Measurements from ENCODE around the gene ZNF532.
"Not testable (repeated sequence)": the region's sequence is repeated elsewhere in the genome, so short reads cannot be mapped to it uniquely, and the experiment has no call there.

ZNF532 gene

DNA sequence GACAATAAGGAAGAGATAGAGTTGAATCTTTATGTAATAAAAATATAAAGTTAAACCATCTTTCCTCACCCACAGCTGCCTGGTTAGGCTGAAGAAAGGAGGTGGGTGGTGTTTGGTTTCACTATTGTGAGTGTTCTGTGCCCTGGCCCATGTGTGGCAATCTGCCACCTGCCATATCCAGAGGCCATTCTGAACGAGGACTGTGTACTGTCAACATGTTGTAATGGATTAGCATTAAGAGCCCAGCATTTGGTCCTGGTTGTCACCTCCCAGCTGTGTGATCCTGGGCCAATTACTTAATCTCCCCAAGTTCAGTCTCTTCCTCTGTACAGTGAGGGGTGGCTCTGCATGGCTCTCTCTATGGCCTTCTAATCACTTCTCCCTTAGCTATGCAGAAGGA lies 156.8 kb downstream of the ZNF532 start:
- Histone ChIP-seq H3K36me3 (ENCODE audit: insufficient read depth, low read length) (peaks cover 5% of the 10 kb centered on the region; the same call in 1 of the 2 replicates), H3K79me2 (ENCODE audit: control insufficient read depth, insufficient read depth, low read length, unreplicated experiment) (no peaks in the 10 kb centered on the region), H3K27me3 (ENCODE audit: insufficient read depth, low read length) (no peaks in the 10 kb centered on the region), H3K4me3 (ENCODE audit: low read depth, low read length) (no peak overlapping the region), H2AFZ (ENCODE audit: low read length, unreplicated experiment) (no peak overlapping the region), H3K27ac (ENCODE audit: low read depth, low read length) (no peak overlapping the region), H3K4me1 (ENCODE audit: control insufficient read depth, insufficient read depth, low read length, unreplicated experiment) (peaks cover 9% of the 10 kb centered on the region)

DNA sequence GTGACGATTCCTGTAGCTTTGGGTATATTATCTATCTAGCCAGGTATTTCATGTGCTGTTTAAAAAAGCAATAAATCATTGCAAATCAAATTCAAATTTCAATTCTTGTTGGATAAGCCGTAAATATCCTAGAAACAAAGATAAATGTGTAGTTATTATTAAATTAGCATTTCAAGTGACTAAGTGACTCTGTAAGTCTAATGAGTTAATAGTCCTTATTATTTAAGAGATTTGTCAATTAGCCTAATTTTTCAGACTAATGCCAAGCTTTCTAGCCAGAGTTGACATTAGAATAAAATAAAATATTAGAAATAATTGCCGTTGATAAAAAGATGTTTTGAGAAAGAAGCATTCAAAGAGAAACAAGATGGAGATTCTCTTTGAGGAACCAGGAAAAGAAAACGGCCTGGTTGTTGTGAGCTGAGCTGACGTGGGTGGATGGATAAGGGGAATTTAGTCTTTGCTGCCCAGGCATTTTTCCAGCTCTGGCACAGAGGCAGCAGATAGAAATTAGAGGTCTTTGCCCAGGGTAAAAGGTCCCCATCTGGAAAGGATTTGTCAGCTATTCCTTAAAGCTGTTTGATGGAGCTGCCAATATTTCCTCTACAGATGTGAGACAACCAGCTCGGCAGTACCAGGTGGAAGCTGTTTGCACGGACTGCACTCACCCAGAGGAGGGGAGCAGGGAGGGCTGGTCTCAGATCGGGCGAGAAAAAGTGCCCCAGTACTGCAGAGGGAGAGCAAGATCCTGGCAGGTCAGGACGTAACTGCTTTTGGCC lies 157.7 kb downstream of the ZNF532 start:
- Histone ChIP-seq H2AFZ (ENCODE audit: low read length, unreplicated experiment) (peak overlapping the region; percentile 75), H3K4me3 (ENCODE audit: low read depth, low read length) (0 out of 2 replicates have a peak overlapping the region, but pooled peaks have one; percentile 19), H3K27ac (ENCODE audit: low read depth, low read length) (no peak overlapping the region), H3K36me3 (ENCODE audit: insufficient read depth, low read length) (peaks cover 5% of the 10 kb centered on the region; the same call in 1 of the 2 replicates), H3K79me2 (ENCODE audit: control insufficient read depth, insufficient read depth, low read length, unreplicated experiment) (no peaks in the 10 kb centered on the region), H3K27me3 (ENCODE audit: insufficient read depth, low read length) (no peaks in the 10 kb centered on the region), H3K4me1 (ENCODE audit: control insufficient read depth, insufficient read depth, low read length, unreplicated experiment) (peaks cover 9% of the 10 kb centered on the region)

DNA sequence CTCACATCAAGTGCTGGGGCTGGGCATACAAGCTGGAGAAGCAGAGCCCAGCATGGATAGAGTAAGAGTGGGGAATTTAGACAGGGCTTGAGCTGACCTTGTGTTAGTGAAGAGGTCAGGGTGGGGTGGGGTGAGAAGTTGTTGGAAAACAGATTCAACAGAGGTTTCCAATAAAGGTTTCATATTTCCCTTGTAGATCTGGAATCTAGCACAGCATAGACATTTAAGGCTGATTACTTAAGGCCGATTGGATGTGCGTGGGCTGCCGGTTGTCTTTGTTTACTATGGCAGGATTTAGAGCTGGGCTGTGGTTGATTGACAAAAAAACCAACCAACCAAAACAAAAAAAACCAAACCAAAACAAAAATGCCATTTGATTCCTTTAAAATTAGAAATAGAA lies 160.2 kb downstream of the ZNF532 start:
- Histone ChIP-seq H3K27me3 (ENCODE audit: insufficient read depth, low read length) (no peaks in the 10 kb centered on the region), H3K4me1 (ENCODE audit: control insufficient read depth, insufficient read depth, low read length, unreplicated experiment) (peaks cover 9% of the 10 kb centered on the region), H3K27ac (ENCODE audit: low read depth, low read length) (no peak overlapping the region), H3K36me3 (ENCODE audit: insufficient read depth, low read length) (no peaks in the 10 kb centered on the region), H3K4me3 (ENCODE audit: low read depth, low read length) (no peak overlapping the region), H2AFZ (ENCODE audit: low read length, unreplicated experiment) (peak overlapping the region; percentile 11), H3K79me2 (ENCODE audit: control insufficient read depth, insufficient read depth, low read length, unreplicated experiment) (no peaks in the 10 kb centered on the region)

DNA sequence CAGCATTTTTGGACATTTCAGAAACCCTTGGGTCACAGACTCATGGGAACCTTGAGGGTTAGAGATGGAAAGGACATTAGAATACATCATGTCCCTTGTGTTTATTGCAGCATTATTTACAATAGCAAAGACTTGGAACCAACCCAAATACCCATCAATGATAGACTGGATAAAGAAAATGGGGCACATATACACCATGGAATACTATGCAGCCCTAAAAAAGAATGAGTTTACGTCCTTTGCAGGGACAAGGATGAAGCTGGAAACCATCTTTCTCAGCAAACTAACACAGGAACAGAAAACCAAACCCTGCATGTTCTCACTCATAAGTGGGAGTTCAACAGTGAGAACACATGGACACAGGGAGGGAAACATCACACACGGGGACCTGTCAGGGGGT lies 160.9 kb downstream of the ZNF532 start:
- H3K79me2 ChIP-seq (ENCODE audit: control insufficient read depth, insufficient read depth, low read length, unreplicated experiment), result not testable (repeated sequence)

DNA sequence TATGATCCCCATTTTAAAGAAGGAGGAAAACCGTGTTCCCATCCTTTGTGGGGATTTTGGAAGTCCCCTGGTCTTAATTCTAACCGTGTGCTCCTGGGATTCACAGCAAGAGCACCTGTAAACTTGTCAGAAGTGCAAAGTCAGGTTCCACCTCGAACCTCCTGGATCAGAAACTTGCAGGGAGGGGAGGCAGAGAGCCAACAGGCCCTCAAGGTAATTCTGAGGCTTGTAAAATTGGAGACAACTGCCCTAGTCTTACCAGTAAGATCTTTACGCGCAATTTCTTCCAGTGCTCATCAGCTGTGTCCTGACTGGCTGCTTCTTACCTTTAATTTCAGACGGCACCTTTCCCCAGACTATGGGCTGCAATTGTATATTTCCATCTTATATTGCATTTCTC lies 161.7 kb downstream of the ZNF532 start:
- Histone ChIP-seq H3K27me3 (ENCODE audit: insufficient read depth, low read length) (no peaks in the 10 kb centered on the region), H3K79me2 (ENCODE audit: control insufficient read depth, insufficient read depth, low read length, unreplicated experiment) (no peaks in the 10 kb centered on the region), H3K27ac (ENCODE audit: low read depth, low read length) (no peak overlapping the region), H3K36me3 (ENCODE audit: insufficient read depth, low read length) (no peaks in the 10 kb centered on the region), H3K4me3 (ENCODE audit: low read depth, low read length) (no peak overlapping the region), H3K4me1 (ENCODE audit: control insufficient read depth, insufficient read depth, low read length, unreplicated experiment) (peaks cover 9% of the 10 kb centered on the region), H2AFZ (ENCODE audit: low read length, unreplicated experiment) (no peak overlapping the region)

More for the DNA sequence above, 160.9 kb downstream of the ZNF532 start:
- H3K27me3 ChIP-seq (ENCODE audit: insufficient read depth, low read length); H2AFZ ChIP-seq (ENCODE audit: low read length, unreplicated experiment); H3K4me3 ChIP-seq (ENCODE audit: low read depth, low read length); H3K4me1 ChIP-seq (ENCODE audit: control insufficient read depth, insufficient read depth, low read length, unreplicated experiment); H3K27ac ChIP-seq (ENCODE audit: low read depth, low read length); H3K36me3 ChIP-seq (ENCODE audit: insufficient read depth, low read length): not testable (repeated sequence)

DNA sequence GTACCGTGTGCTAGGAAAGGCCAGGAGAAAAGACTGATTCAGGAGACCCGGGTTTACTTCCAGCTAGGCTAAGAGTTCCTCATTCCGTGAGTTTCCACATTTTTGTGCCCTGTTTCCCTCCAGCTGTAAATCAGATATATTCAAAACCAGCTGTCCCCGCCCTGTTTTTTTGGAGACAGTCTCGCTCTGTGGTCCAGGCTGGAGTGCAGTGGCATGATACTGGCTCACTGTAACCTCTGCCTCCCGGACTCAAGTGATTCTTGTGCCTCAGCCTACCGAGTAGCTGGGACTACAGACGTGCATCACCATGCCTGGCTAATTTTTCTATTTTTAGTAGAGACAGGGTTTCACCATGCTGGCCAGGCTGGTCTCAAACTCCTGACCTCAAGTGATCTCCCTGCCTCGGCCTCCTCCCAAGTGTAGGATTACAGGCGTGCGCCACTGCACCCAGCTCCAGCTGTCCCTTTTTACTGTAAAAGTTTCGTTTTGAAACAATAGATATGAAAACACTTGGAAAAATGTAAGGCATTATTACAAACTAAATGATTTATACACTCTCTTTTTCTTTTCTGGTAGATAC lies 162.2 kb downstream of the ZNF532 start:
- Histone ChIP-seq H2AFZ (ENCODE audit: low read length, unreplicated experiment) (no peak overlapping the region), H3K36me3 (ENCODE audit: insufficient read depth, low read length) (no peaks in the 10 kb centered on the region), H3K27me3 (ENCODE audit: insufficient read depth, low read length) (no peaks in the 10 kb centered on the region), H3K4me1 (ENCODE audit: control insufficient read depth, insufficient read depth, low read length, unreplicated experiment) (peaks cover 9% of the 10 kb centered on the region), H3K27ac (ENCODE audit: low read depth, low read length) (no peak overlapping the region), H3K4me3 (ENCODE audit: low read depth, low read length) (no peak overlapping the region), H3K79me2 (ENCODE audit: control insufficient read depth, insufficient read depth, low read length, unreplicated experiment) (no peaks in the 10 kb centered on the region)

DNA sequence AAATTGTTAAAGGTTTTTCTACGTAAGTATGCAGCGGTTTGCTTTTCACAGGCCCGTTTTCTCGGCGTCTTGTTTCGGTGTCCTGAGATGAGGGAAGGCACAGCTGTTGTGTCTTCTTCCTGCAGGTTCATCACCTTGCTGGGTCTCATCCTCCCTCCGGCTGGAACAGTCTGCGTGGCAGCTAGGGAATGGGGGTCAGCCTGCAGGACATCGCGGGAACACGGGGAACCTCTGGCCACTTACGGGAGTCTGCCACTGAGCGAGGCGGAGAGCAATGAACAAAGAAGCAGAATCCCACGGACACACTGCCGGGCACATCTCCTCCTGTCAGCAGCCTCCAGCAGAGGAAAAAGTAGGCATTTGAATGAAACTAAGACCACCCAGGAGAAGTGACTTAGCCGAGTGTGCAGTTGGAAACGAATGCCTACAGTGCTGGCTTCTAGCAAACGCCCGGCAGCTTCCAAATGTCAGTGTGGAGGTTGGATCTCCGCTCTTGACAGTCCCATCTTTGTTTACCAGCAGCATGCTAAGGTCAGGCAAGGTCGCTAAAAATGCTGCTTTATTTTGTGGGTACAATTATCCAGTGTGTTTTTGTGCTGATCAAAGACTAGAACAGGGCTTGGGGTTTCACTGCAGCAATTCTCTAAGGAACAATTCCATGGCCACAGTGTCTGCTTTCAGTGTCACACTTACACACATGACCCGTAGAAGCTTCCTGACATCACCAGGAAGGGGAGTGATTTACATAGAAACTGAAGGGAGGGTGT lies 165.2 kb downstream of the ZNF532 start:
- Histone ChIP-seq H2AFZ (ENCODE audit: low read length, unreplicated experiment) (no peak overlapping the region), H3K36me3 (ENCODE audit: insufficient read depth, low read length) (no peaks in the 10 kb centered on the region), H3K27ac (ENCODE audit: low read depth, low read length) (no peak overlapping the region), H3K27me3 (ENCODE audit: insufficient read depth, low read length) (no peaks in the 10 kb centered on the region), H3K79me2 (ENCODE audit: control insufficient read depth, insufficient read depth, low read length, unreplicated experiment) (no peaks in the 10 kb centered on the region), H3K4me3 (ENCODE audit: low read depth, low read length) (no peak overlapping the region), H3K4me1 (ENCODE audit: control insufficient read depth, insufficient read depth, low read length, unreplicated experiment) (no peaks in the 10 kb centered on the region)

DNA sequence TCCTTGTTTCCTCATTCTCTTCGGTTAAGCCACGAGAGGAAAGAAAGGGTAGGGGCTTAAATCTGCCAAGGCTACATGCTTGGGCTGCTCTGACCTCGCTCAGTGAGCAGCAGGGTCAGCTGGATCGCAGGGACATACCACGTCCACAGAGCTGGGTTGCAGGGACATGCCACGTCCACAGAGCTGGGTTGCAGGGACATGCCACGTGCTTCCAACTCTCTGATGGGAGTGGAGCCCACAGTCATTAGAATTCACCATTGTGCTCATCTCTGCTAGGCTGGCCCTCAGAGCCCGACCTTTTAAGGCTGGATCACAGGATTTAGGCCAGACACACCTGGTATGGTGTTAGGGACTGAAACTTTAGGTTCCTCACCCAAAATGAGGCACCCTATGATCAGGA lies 167.6 kb downstream of the ZNF532 start:
- Histone ChIP-seq H2AFZ (ENCODE audit: low read length, unreplicated experiment) (no peak overlapping the region), H3K36me3 (ENCODE audit: insufficient read depth, low read length) (no peaks in the 10 kb centered on the region), H3K27ac (ENCODE audit: low read depth, low read length) (no peak overlapping the region), H3K79me2 (ENCODE audit: control insufficient read depth, insufficient read depth, low read length, unreplicated experiment) (no peaks in the 10 kb centered on the region), H3K27me3 (ENCODE audit: insufficient read depth, low read length) (no peaks in the 10 kb centered on the region), H3K4me3 (ENCODE audit: low read depth, low read length) (no peak overlapping the region), H3K4me1 (ENCODE audit: control insufficient read depth, insufficient read depth, low read length, unreplicated experiment) (no peaks in the 10 kb centered on the region)

DNA sequence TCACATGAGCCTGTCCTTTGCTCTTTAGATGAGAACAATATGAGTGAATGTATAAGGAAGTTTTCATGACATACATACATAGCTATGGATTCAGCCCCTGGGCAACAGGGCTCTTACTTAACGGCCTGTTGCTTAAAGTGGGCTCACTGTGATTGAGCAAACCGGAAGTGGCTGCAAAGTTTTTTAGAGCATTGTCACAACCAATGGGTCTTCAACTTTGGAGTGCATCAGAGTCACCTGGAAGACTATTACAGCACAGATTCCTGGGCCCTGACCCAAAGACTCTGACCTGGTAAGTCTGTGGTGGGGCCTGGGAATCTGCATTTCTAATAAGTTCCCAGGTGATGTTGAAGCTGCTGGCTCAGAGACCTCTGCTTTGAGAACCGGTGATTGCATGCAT lies 168.7 kb downstream of the ZNF532 start:
- Histone ChIP-seq H3K36me3 (ENCODE audit: insufficient read depth, low read length) (no peaks in the 10 kb centered on the region), H2AFZ (ENCODE audit: low read length, unreplicated experiment) (no peak overlapping the region), H3K79me2 (ENCODE audit: control insufficient read depth, insufficient read depth, low read length, unreplicated experiment) (no peaks in the 10 kb centered on the region), H3K27me3 (ENCODE audit: insufficient read depth, low read length) (no peaks in the 10 kb centered on the region), H3K4me1 (ENCODE audit: control insufficient read depth, insufficient read depth, low read length, unreplicated experiment) (no peaks in the 10 kb centered on the region), H3K4me3 (ENCODE audit: low read depth, low read length) (no peak overlapping the region), H3K27ac (ENCODE audit: low read depth, low read length) (no peak overlapping the region)

DNA sequence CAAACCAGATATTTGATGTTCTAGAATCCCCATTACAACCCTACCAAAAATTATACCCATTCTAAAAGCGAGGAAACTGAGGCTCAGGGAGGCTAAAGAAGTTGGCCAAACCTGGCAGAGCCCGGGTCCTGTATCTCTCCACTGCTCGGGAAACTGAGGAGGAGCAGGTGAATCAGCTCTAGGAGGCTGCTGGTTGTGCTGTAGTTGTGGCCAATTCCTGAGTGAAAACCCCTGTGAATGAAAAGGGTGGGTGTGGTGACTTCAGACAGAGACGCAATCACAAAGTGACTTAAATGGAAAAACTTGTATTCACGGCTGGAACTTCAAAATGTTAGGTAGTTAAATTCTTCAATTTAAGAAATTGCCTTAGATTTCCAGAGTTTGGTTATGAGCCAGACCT lies 169.3 kb downstream of the ZNF532 start:
- H2AFZ ChIP-seq (ENCODE audit: low read length, unreplicated experiment), result no peak overlapping the region
- H3K4me3 ChIP-seq (ENCODE audit: low read depth, low read length), result no peak overlapping the region
- H3K27ac ChIP-seq (ENCODE audit: low read depth, low read length), result no peak overlapping the region
- no peaks in the 10 kb centered on the region for H3K79me2 ChIP-seq (ENCODE audit: control insufficient read depth, insufficient read depth, low read length, unreplicated experiment)
- H3K36me3 ChIP-seq (ENCODE audit: insufficient read depth, low read length), result no peaks in the 10 kb centered on the region
- no peaks in the 10 kb centered on the region for H3K4me1 ChIP-seq (ENCODE audit: control insufficient read depth, insufficient read depth, low read length, unreplicated experiment)
- no peaks in the 10 kb centered on the region for H3K27me3 ChIP-seq (ENCODE audit: insufficient read depth, low read length)
